Left forelimb (tissue), 1 donor: ENCODE measurements around the gene ST8SIA5.

Experiments used
- DNase-seq: peaks from one replicate; pipeline ENCODE4 v3.0.0-alpha.2; 2018; ENCODE audit warnings: low spot score

ST8SIA5 gene

GRCh38 chr18:46627136-46627535, 129.7 kb downstream of the ST8SIA5 start:
- DNase-seq = peak; percentile 12

- peak; percentile 51 for DNase-seq
Measured at GRCh38 chr18:46625069-46625468, 131.8 kb downstream of the ST8SIA5 start.

GRCh38 chr18:46624127-46624526, 132.7 kb downstream of the ST8SIA5 start:
- DNase-seq = peak; percentile 42

GRCh38 chr18:46623541-46623940, 133.3 kb downstream of the ST8SIA5 start:
- DNase-seq = peak; percentile 40

GRCh38 chr18:46622999-46623398, 133.9 kb downstream of the ST8SIA5 start:
- DNase-seq = no peak

GRCh38 chr18:46622451-46622850, 134.4 kb downstream of the ST8SIA5 start:
- peak; percentile 31 for DNase-seq

GRCh38 chr18:46621871-46622270, 135.0 kb downstream of the ST8SIA5 start:
- DNase-seq = peak; percentile 8

- DNase-seq = peak; percentile 49
Measured at GRCh38 chr18:46621111-46621766, 135.6 kb downstream of the ST8SIA5 start.

GRCh38 chr18:46619559-46619958, 137.3 kb downstream of the ST8SIA5 start:
- no peak for DNase-seq
